PFSK-1 (cell line): ENCODE measurements around the gene LILRB5.

Experiments used
- FOXP2 ChIP-seq: optimal IDR thresholded peaks from 2 replicates; pipeline ENCODE3; 2011; ENCODE audit warnings: borderline replicate concordance, control low read depth, inconsistent platforms; ENCODE audit not compliant: insufficient read depth; ENCODE audit errors: extremely low read length, extremely low read depth
- POLR2AphosphoS5 ChIP-seq: IDR thresholded peaks from 2 replicates; pipeline ENCODE4 v1.6.1; 2012; ENCODE audit warnings: low read depth, mild to moderate bottlenecking, control low read depth, low read length, moderate library complexity
- REST ChIP-seq, 2 experiments: IDR thresholded peaks; 2 replicates each; pipeline versions ENCODE4 v1.6.1 to v1.8.0; 2011 to 2012; ENCODE audit warnings: low read depth in 2 of 2, low read length in 2 of 2, control low read depth in 1 of 2, inconsistent platforms in 1 of 2, mild to moderate bottlenecking in 1 of 2, moderate library complexity in 1 of 2; ENCODE audit not compliant: insufficient read depth in 1 of 2
- SIN3A ChIP-seq: IDR thresholded peaks from 2 replicates; pipeline ENCODE4 v1.6.1; 2012; ENCODE audit warnings: mild to moderate bottlenecking, low read length, moderate library complexity, borderline replicate concordance; ENCODE audit not compliant: insufficient read depth
- TAF1 ChIP-seq: IDR thresholded peaks from 2 replicates; pipeline ENCODE4 v1.6.1; 2012; ENCODE audit warnings: low read length, control low read depth, borderline replicate concordance; ENCODE audit not compliant: insufficient read depth

Gene LILRB5

GRCh38 chr19:54209811-54210494, 47.1 kb downstream of the LILRB5 start:
- peak; percentile 34 for TF ChIP-seq FOXP2
- peak; percentile 54; the same call in 1 of the 2 replicates for TF ChIP-seq SIN3A
- no peak; the same call in 1 of the 2 replicates for TF ChIP-seq POLR2AphosphoS5

GRCh38 chr19:54209058-54209810, 47.8 kb downstream of the LILRB5 start:
- TF ChIP-seq FOXP2 (peak; percentile 2), SIN3A (peak; percentile 29; the same call in 1 of the 2 replicates), POLR2AphosphoS5 (peak; percentile 14; the same call in 1 of the 2 replicates), TAF1 (no peak), REST (IDR thresholded peaks at IDR 0.05; ENCODE audit: insufficient read depth in 1 of 2, low read depth in 2 of 2, low read length in 2 of 2) (no peak)

- TF ChIP-seq POLR2AphosphoS5: peak; percentile 72
- TF ChIP-seq REST (IDR thresholded peaks at IDR 0.05; ENCODE audit: insufficient read depth in 1 of 2, low read depth in 2 of 2, low read length in 2 of 2): no peak
- TF ChIP-seq TAF1: no peak
- TF ChIP-seq SIN3A: no peak
These were observed 48.4 kb downstream of the LILRB5 start for GRCh38 chr19:54208784-54209057.

- TF ChIP-seq TAF1 (peak; percentile 48; the same call in 1 of the 2 replicates), FOXP2 (peak; percentile 11), REST (IDR thresholded peaks at IDR 0.05; ENCODE audit: insufficient read depth in 1 of 2, low read depth in 2 of 2, low read length in 2 of 2) (peak in 1 of 2 experiments; percentile 53; a peak in 1 of 4 replicates), SIN3A (peak; percentile 79; the same call in 1 of the 2 replicates), POLR2AphosphoS5 (peak; percentile 59)
These were observed 48.9 kb downstream of the LILRB5 start for GRCh38 chr19:54207983-54208783.

GRCh38 chr19:54207676-54207982, 49.4 kb downstream of the LILRB5 start:
- TF ChIP-seq REST (IDR thresholded peaks at IDR 0.05; ENCODE audit: insufficient read depth in 1 of 2, low read depth in 2 of 2, low read length in 2 of 2) (no peak), POLR2AphosphoS5 (no peak; the same call in 1 of the 2 replicates), TAF1 (no peak), SIN3A (no peak), FOXP2 (no peak)
